H1 (cell line): ENCODE data around the gene HYLS1. TPM values are rescaled to one million over a fixed set of nuclear protein-coding genes. Genes with fewer than 3 reads are reported as not detected.

ENCODE experiments used
- CTCF ChIA-PET: fragments of 300-600 bp; sonication (Branson Sonifier 250); formaldehyde crosslinking; loops from one replicate; lab custom pipeline; 2021; ENCODE audit not compliant: partially characterized antibody; lab: Charles Lee
- POLR2A ChIA-PET: fragments of 300-600 bp; sonication (Branson Sonifier 250); formaldehyde crosslinking; loops from one replicate; lab custom pipeline; 2021; ENCODE audit warnings: inconsistent platforms; ENCODE audit not compliant: partially characterized antibody; lab: Charles Lee
- DNase-seq, 2 experiments: peaks; one replicate each; pipeline versions ENCODE4 v3.0.0 to v3.0.0-alpha.2; 2010 to 2022; ENCODE audit warnings: low spot score in 2 of 2, low read depth in 1 of 2, mixed read lengths in 1 of 2
- FAIRE-seq: peaks from 2 replicates; lab custom pipeline; 2011; peaks lifted over from hg19 to GRCh38; lab: Jason Lieb, UNC
- H2AFZ ChIP-seq: 2 replicates; pipeline ENCODE4 v1.8.1; 2012; ENCODE audit warnings: low read length, inconsistent platforms
- H2AK5ac ChIP-seq: 2 replicates; pipeline ENCODE4 v1.6.1; 2013; ENCODE audit warnings: low read depth, low read length
- H2BK120ac ChIP-seq: replicated peaks from 2 replicates; pipeline ENCODE3; 2013; ENCODE audit warnings: low read depth, low read length, inconsistent platforms
- H2BK12ac ChIP-seq: 2 replicates; pipeline ENCODE4 v1.6.1; 2013; ENCODE audit warnings: low read depth, low read length
- H2BK15ac ChIP-seq: 2 replicates; pipeline ENCODE4 v1.6.1; 2013; ENCODE audit warnings: low read length
- H2BK20ac ChIP-seq: 2 replicates; pipeline ENCODE4 v1.6.1; 2013; ENCODE audit warnings: low read length
- H2BK5ac ChIP-seq: 2 replicates; pipeline ENCODE4 v1.6.1; 2013; ENCODE audit warnings: low read depth, low read length
- H3K14ac ChIP-seq: 2 replicates; pipeline ENCODE4 v1.6.1; 2013; ENCODE audit warnings: inconsistent platforms; ENCODE audit not compliant: insufficient read length
- H3K18ac ChIP-seq: 2 replicates; pipeline ENCODE4 v1.6.1; 2013; ENCODE audit warnings: low read length; ENCODE audit errors: extremely low read depth
- H3K23ac ChIP-seq: 2 replicates; pipeline ENCODE4 v1.6.1; 2013; ENCODE audit warnings: inconsistent platforms; ENCODE audit not compliant: insufficient read length
- H3K23me2 ChIP-seq: 2 replicates; pipeline ENCODE4 v1.6.1; 2013; ENCODE audit warnings: low read depth, low read length
- H3K27ac ChIP-seq: 2 replicates; pipeline ENCODE4 v1.6.1; 2011; ENCODE audit warnings: low read depth, low read length, inconsistent platforms
- H3K27me3 ChIP-seq, 4 experiments: replicated peaks in 1 of 4; 1 replicate in 1 of 4; 2 replicates in 3 of 4; pipeline versions ENCODE4 v1.6.1 to v1.8.1; 2011 to 2013; ENCODE audit warnings: low read length in 3 of 4, mild to moderate bottlenecking in 3 of 4, inconsistent platforms in 2 of 4, mixed read lengths in 2 of 4, moderate library complexity in 1 of 4; ENCODE audit not compliant: control insufficient read depth in 3 of 4, insufficient read depth in 3 of 4; ENCODE audit errors: extremely low read depth in 1 of 4
- H3K36me3 ChIP-seq, 4 experiments: 2 replicates each; pipeline versions ENCODE4 v1.6.1 to v1.8.1; 2011 to 2013; ENCODE audit warnings: mild to moderate bottlenecking in 4 of 4, low read length in 3 of 4, moderate library complexity in 2 of 4, control low read depth in 1 of 4, inconsistent platforms in 1 of 4; ENCODE audit not compliant: insufficient read depth in 4 of 4, control insufficient read depth in 2 of 4
- H3K4ac ChIP-seq: replicated peaks from 2 replicates; pipeline ENCODE3; 2013; ENCODE audit warnings: low read length, low read depth, mixed read lengths, inconsistent platforms; ENCODE audit not compliant: insufficient read length
- H3K4me1 ChIP-seq, 4 experiments: replicated peaks in 1 of 4; 1 replicate in 1 of 4; 2 replicates in 3 of 4; pipeline versions ENCODE4 v1.6.1 to v1.8.1; 2011 to 2013; ENCODE audit warnings: low read length in 3 of 4, inconsistent platforms in 2 of 4, mixed read lengths in 1 of 4; ENCODE audit not compliant: insufficient read depth in 4 of 4, control insufficient read depth in 3 of 4
- H3K4me2 ChIP-seq, 2 experiments: 2 replicates each; pipeline versions ENCODE4 v1.6.1 to v1.8.1; 2011 to 2013; ENCODE audit warnings: low read depth in 2 of 2, low read length in 2 of 2, control low read depth in 1 of 2, inconsistent platforms in 1 of 2, mild to moderate bottlenecking in 1 of 2; ENCODE audit not compliant: insufficient read depth in 1 of 2
- H3K4me3 ChIP-seq, 4 experiments: fragments of 200-600, 300-600 bp in 1 of 4; sonication (generic), shearing (Covaris generic), sonication (Bioruptor Twin) in 1 of 4; 2 replicates each; pipeline versions ENCODE4 v1.5.1 to v1.8.1; 2011 to 2016; ENCODE audit warnings: low read length in 4 of 4, low read depth in 3 of 4, control low read depth in 2 of 4, inconsistent platforms in 2 of 4, mild to moderate bottlenecking in 2 of 4, mixed read lengths in 1 of 4, moderate library complexity in 1 of 4; ENCODE audit not compliant: insufficient read depth in 2 of 4; ENCODE audit errors: extremely low read depth in 1 of 4
- H3K56ac ChIP-seq: replicated peaks from 2 replicates; pipeline ENCODE3; 2013; ENCODE audit warnings: low read depth, mild to moderate bottlenecking, mixed read lengths, low read length, inconsistent platforms; ENCODE audit not compliant: insufficient read length
- H3K79me1 ChIP-seq: 2 replicates; pipeline ENCODE4 v1.6.1; 2013; ENCODE audit warnings: low read depth, low read length, control low read depth
- H3K79me2 ChIP-seq, 2 experiments: 2 replicates each; pipeline versions ENCODE4 v1.6.1 to v1.8.1; 2012 to 2013; ENCODE audit warnings: low read length in 2 of 2, mild to moderate bottlenecking in 2 of 2, inconsistent platforms in 1 of 2; ENCODE audit not compliant: insufficient read depth in 2 of 2, control insufficient read depth in 1 of 2
- H3K9ac ChIP-seq, 4 experiments: replicated peaks in 1 of 4; 1 replicate in 1 of 4; 2 replicates in 3 of 4; pipeline versions ENCODE4 v1.6.1 to v1.8.1; 2011 to 2013; ENCODE audit warnings: low read depth in 3 of 4, low read length in 3 of 4, control low read depth in 2 of 4, mild to moderate bottlenecking in 2 of 4, moderate library complexity in 2 of 4, inconsistent platforms in 1 of 4; ENCODE audit errors: extremely low read depth in 1 of 4
- H3K9me3 ChIP-seq, 2 experiments: 2 replicates each; pipeline versions ENCODE4 v1.6.1 to v1.8.1; 2012 to 2013; ENCODE audit warnings: mild to moderate bottlenecking in 2 of 2, moderate library complexity in 2 of 2, control low read depth in 1 of 2, inconsistent platforms in 1 of 2, low read depth in 1 of 2, low read length in 1 of 2, mixed read lengths in 1 of 2; ENCODE audit not compliant: insufficient read depth in 2 of 2
- H4K20me1 ChIP-seq, 2 experiments: replicated peaks in 1 of 2; 2 replicates each; pipeline versions ENCODE3 to v1.8.1; 2011 to 2013; ENCODE audit warnings: inconsistent platforms in 2 of 2, low read length in 2 of 2, mild to moderate bottlenecking in 1 of 2; ENCODE audit not compliant: insufficient read depth in 2 of 2, control insufficient read depth in 1 of 2
- H4K5ac ChIP-seq: 2 replicates; pipeline ENCODE4 v1.6.1; 2013; ENCODE audit warnings: low read length, low read depth, mixed read lengths, inconsistent platforms; ENCODE audit not compliant: insufficient read length
- H4K8ac ChIP-seq: 2 replicates; pipeline ENCODE4 v1.8.0; 2013; ENCODE audit warnings: mild to moderate bottlenecking, moderate library complexity, low read length, inconsistent platforms; ENCODE audit not compliant: insufficient read depth; ENCODE audit errors: extremely low read depth
- H4K91ac ChIP-seq: replicated peaks from 2 replicates; pipeline ENCODE3; 2013; ENCODE audit warnings: low read length, mixed read lengths, inconsistent platforms; ENCODE audit not compliant: insufficient read length
- CHD1 ChIP-seq: IDR thresholded peaks from 2 replicates; pipeline ENCODE4 v1.6.1; 2012; ENCODE audit warnings: low read depth, low read length, improper control_type of control experiment
- SIX5 ChIP-seq: IDR thresholded peaks from 2 replicates; pipeline ENCODE4 v1.6.1; 2011; ENCODE audit warnings: mild to moderate bottlenecking, low read depth, low read length
- TBP ChIP-seq: IDR thresholded peaks from 2 replicates; pipeline ENCODE4 v1.6.1; 2011; ENCODE audit warnings: low read depth, low read length, improper control_type of control experiment
- WGBS, 2 experiments: shearing (Covaris generic) in 1 of 2; methylation state at CpG; one replicate each; pipeline versions ENCODE4 v1.1.6 to v1.1.7; 2013 to 2015; ENCODE audit warnings: low lambda C conversion rate in 2 of 2, mixed read lengths in 2 of 2, inconsistent platforms in 1 of 2, low coverage in 1 of 2, missing lambda C conversion rate in 1 of 2; ENCODE audit not compliant: insufficient replicate concordance in 2 of 2, insufficient coverage in 1 of 2, insufficient read length in 1 of 2; ENCODE audit errors: extremely low coverage in 1 of 2, missing lambda C conversion rate in 1 of 2; 5-methylcytosine and 5-hydroxymethylcytosine counted together
- polyA plus RNA-seq, 7 experiments: library from polyadenylated mRNA; depleted of rRNA in 3 of 7; stranded (reverse) in 5 of 7; unstranded in 2 of 7; fragments of >200 nt in 5 of 7; fragments of 200-250 nt in 2 of 7; gene quantifications; 1 replicate in 5 of 7; 2 replicates in 1 of 7; 4 replicates in 1 of 7; pipeline versions ENCODE4 v1.2.1 to v1.2.3, GENCODE V29; 2011 to 2013; ENCODE audit warnings: missing spikeins in 2 of 7, mixed read lengths in 2 of 7
- total RNA-seq: library from RNA; stranded (reverse); fragmentation: NEBNext Ultra II Directional; extraction: Animal tissue kit (Norgen Biotek cat#: 25700); gene quantifications from 2 replicates; pipeline ENCODE4 v1.2.1, GENCODE V29; 2021

HYLS1 gene
- total and polyA plus RNA-seq, 2 of the 8 experiments (the other 6 are each of a cell fraction or from before 2014, with no cell fraction given), result 5.1 to 11.6 TPM

GRCh38 chr11:125944350-125945010 lies 57.0 kb downstream of the HYLS1 start:
- H3K4me3 ChIP-seq, result no peak overlapping the region
- H4K8ac ChIP-seq, result no peak overlapping the region
- H4K20me1 ChIP-seq, result no peaks in the 10 kb centered on the region
- FAIRE-seq, result no peak
- peaks cover 7 to 11% (median 9%) of the 10 kb centered on the region in 4 experiments for H3K4me1 ChIP-seq
- no peaks in the 10 kb centered on the region for H3K79me1 ChIP-seq
- H2BK120ac ChIP-seq, result no peak overlapping the region
- no peak overlapping the region for H3K23ac ChIP-seq
- ChIA-PET CTCF (interaction anchor here (0.8 to 8.2 kb wide), 12 partner anchors 9 to 356 kb away, joined by 3 to 76 read pairs (median 12); partner anchors contain the start of gene CDON), POLR2A (interaction anchor here (1.3 kb wide), 1 partner anchor 10 kb away, joined by 5 read pairs; no protein-coding TSS in a partner anchor)
- H4K91ac ChIP-seq, result no peak overlapping the region
- TF ChIP-seq SIX5 (no peak), TBP (no peak), CHD1 (no peak)
- no peaks in the 10 kb centered on the region for H3K36me3 ChIP-seq
- WGBS, 2 experiments, result 83% methylated on average over 13 of the region's 13 CpGs; no CpG with 5 or more reads in 1 of the 2 experiments
- H3K9ac ChIP-seq, result no peak overlapping the region
- no peak overlapping the region for H4K5ac ChIP-seq
- no peak overlapping the region for H2BK5ac ChIP-seq
- H3K4me2 ChIP-seq, result no peak overlapping the region
- H3K79me2 ChIP-seq, result no peaks in the 10 kb centered on the region
- no peak overlapping the region for H3K18ac ChIP-seq
- no peaks in the 10 kb centered on the region for H3K9me3 ChIP-seq
- H2AK5ac ChIP-seq, result no peak overlapping the region
- no peak overlapping the region for H2BK12ac ChIP-seq
- H3K14ac ChIP-seq, result no peak overlapping the region
- no peak overlapping the region for H3K4ac ChIP-seq
- no peaks in the 10 kb centered on the region for H3K27me3 ChIP-seq
- no peak overlapping the region for H2BK20ac ChIP-seq
- no peak overlapping the region for H2AFZ ChIP-seq
- no peak overlapping the region for H3K27ac ChIP-seq
- H3K23me2 ChIP-seq, result no peaks in the 10 kb centered on the region
- H2BK15ac ChIP-seq, result no peak overlapping the region
- DNase-seq, result peak in 1 of 2 experiments; percentile 43
- H3K56ac ChIP-seq, result no peak overlapping the region
